Prostate gland (tissue), 2 donors: ENCODE results near the gene FAM124B.

ENCODE experiments used
- POLR2AphosphoS5 ChIP-seq: sonication (generic); formaldehyde crosslinking; IDR thresholded peaks from one replicate; pipeline ENCODE4 v1.6.1; 2017; ENCODE audit warnings: antibody characterized with exemption
- TF ChIP-seq, protein P1 (sequence below), 4 experiments: fragments of 200-600 bp in 2 of 4; fragments of 450-650 bp in 2 of 4; sonication (generic) in 2 of 4; IDR thresholded peaks; 1 replicate in 3 of 4; 2 replicates in 1 of 4; pipeline ENCODE4 v1.5.1; 2016 to 2019; ENCODE audit warnings: antibody characterized with exemption in 4 of 4, mild to moderate bottlenecking in 2 of 4, moderate library complexity in 2 of 4

DNA sequence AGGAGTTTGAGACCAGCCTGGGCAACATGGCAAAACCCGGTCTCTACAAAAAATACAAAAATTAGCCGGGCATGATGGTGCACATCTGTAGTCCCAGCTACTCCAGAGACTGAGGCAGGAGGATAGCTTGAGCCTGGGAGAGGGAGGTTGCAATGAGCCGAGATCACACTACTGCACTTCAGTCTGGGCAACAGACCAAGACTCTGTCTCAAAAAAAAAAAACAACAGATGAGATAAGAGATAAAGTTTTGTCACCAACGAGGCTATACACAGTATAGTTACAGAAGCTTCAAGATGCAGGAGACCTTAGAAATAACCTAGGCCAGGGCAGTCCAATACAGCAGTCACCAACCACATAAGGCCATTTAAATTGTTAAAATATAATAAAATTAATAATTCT lies 9.4 kb downstream of the FAM124B start:
- TF ChIP-seq, protein P1, sequence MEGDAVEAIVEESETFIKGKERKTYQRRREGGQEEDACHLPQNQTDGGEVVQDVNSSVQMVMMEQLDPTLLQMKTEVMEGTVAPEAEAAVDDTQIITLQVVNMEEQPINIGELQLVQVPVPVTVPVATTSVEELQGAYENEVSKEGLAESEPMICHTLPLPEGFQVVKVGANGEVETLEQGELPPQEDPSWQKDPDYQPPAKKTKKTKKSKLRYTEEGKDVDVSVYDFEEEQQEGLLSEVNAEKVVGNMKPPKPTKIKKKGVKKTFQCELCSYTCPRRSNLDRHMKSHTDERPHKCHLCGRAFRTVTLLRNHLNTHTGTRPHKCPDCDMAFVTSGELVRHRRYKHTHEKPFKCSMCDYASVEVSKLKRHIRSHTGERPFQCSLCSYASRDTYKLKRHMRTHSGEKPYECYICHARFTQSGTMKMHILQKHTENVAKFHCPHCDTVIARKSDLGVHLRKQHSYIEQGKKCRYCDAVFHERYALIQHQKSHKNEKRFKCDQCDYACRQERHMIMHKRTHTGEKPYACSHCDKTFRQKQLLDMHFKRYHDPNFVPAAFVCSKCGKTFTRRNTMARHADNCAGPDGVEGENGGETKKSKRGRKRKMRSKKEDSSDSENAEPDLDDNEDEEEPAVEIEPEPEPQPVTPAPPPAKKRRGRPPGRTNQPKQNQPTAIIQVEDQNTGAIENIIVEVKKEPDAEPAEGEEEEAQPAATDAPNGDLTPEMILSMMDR (IDR thresholded peaks at IDR 0.05), result no peak
- no peak for TF ChIP-seq POLR2AphosphoS5
